Epithelial cell of prostate (primary cell): ENCODE data around the gene TWSG1.
"Not testable (repeated sequence)": the region's sequence is repeated elsewhere in the genome, so short reads cannot be mapped to it uniquely, and the experiment has no call there.

Experiments used
- DNase-seq: peaks from one replicate; pipeline ENCODE4 v3.0.0-alpha.2; 2011; ENCODE audit warnings: low read depth, low spot score
- H3K27ac ChIP-seq: fragments of 450-650 bp; 2 replicates; pipeline ENCODE4 v1.5.1; 2017; ENCODE audit warnings: mild to moderate bottlenecking

The TWSG1 gene

GRCh38 chr18:9421096-9421900, 86.7 kb downstream of the TWSG1 start:
- DNase-seq, result no peak
- no peak overlapping the region for H3K27ac ChIP-seq

- H3K27ac ChIP-seq, result peak overlapping the region; percentile 89
- DNase-seq, result no peak
These were observed 87.3 kb downstream of the TWSG1 start for GRCh38 chr18:9421901-9422327.

GRCh38 chr18:9422816-9423519, 88.4 kb downstream of the TWSG1 start:
- peak; percentile 73 for DNase-seq

GRCh38 chr18:9423648-9424047, 89.1 kb downstream of the TWSG1 start:
- DNase-seq, result not testable (repeated sequence)
- H3K27ac ChIP-seq, result peak overlapping the region; percentile 89

More at GRCh38 chr18:9422816-9423519, 88.4 kb downstream of the TWSG1 start:
- peak overlapping the region; percentile 89 for H3K27ac ChIP-seq

- DNase-seq, H3K27ac ChIP-seq: not testable (repeated sequence)
These were observed 89.7 kb downstream of the TWSG1 start for GRCh38 chr18:9424235-9424634.

GRCh38 chr18:9426753-9427152, 92.2 kb downstream of the TWSG1 start:
- no peak for DNase-seq
- H3K27ac ChIP-seq, result no peak overlapping the region

GRCh38 chr18:9428301-9428706, 93.7 kb downstream of the TWSG1 start:
- DNase-seq, result no peak
- H3K27ac ChIP-seq, result peak overlapping the region; percentile 73

- peak; percentile 16 for DNase-seq
- peak overlapping the region; percentile 73 for H3K27ac ChIP-seq
These were observed 94.5 kb downstream of the TWSG1 start for GRCh38 chr18:9428862-9429661.

GRCh38 chr18:9429662-9429993, 95.1 kb downstream of the TWSG1 start:
- peak overlapping the region; percentile 73 for H3K27ac ChIP-seq
- DNase-seq, result no peak

- H3K27ac ChIP-seq, DNase-seq: not testable (repeated sequence)
These were observed 95.7 kb downstream of the TWSG1 start for GRCh38 chr18:9430315-9430714.

GRCh38 chr18:9431296-9431695, 96.7 kb downstream of the TWSG1 start:
- no peak for DNase-seq
- no peak overlapping the region for H3K27ac ChIP-seq

GRCh38 chr18:9433122-9433521, 98.5 kb downstream of the TWSG1 start:
- H3K27ac ChIP-seq, DNase-seq: not testable (repeated sequence)

- no peak overlapping the region for H3K27ac ChIP-seq
- no peak for DNase-seq
These were observed 99.1 kb downstream of the TWSG1 start for GRCh38 chr18:9433671-9434121.

GRCh38 chr18:9434122-9434701, 99.6 kb downstream of the TWSG1 start:
- H3K27ac ChIP-seq, result no peak overlapping the region
- no peak for DNase-seq

GRCh38 chr18:9435041-9435440, 100.5 kb downstream of the TWSG1 start:
- no peak overlapping the region for H3K27ac ChIP-seq
- DNase-seq, result no peak

GRCh38 chr18:9436206-9436929, 101.8 kb downstream of the TWSG1 start:
- DNase-seq, result no peak
- no peak overlapping the region for H3K27ac ChIP-seq

- H3K27ac ChIP-seq, result no peak overlapping the region
- no peak for DNase-seq
These were observed 102.5 kb downstream of the TWSG1 start for GRCh38 chr18:9437021-9437437.

GRCh38 chr18:9437672-9438071, 103.1 kb downstream of the TWSG1 start:
- H3K27ac ChIP-seq, result no peak overlapping the region
- DNase-seq, result no peak

- no peak overlapping the region for H3K27ac ChIP-seq
- DNase-seq, result no peak
These were observed 106.5 kb downstream of the TWSG1 start for GRCh38 chr18:9441061-9441460.

GRCh38 chr18:9444549-9444948, 110.0 kb downstream of the TWSG1 start:
- no peak overlapping the region for H3K27ac ChIP-seq

More at GRCh38 chr18:9444549-9444948, 110.0 kb downstream of the TWSG1 start:
- no peak for DNase-seq
